T-helper 9 cell (primary cell): ENCODE data around the gene PDHX.
"Not testable (repeated sequence)": the region's sequence is repeated elsewhere in the genome, so short reads cannot be mapped to it uniquely, and the experiment has no call there.

ENCODE experiments used
- DNase-seq: peaks from one replicate; pipeline ENCODE4 v3.0.0-alpha.2; 2020
- total RNA-seq, 2 donors: gene quantifications; one replicate each; lab custom pipeline; 2026; lab: John Stamatoyannopoulos, UW

PDHX gene
- 24.4 to 29.0 reads per million in 2 donors for total RNA-seq

DNA sequence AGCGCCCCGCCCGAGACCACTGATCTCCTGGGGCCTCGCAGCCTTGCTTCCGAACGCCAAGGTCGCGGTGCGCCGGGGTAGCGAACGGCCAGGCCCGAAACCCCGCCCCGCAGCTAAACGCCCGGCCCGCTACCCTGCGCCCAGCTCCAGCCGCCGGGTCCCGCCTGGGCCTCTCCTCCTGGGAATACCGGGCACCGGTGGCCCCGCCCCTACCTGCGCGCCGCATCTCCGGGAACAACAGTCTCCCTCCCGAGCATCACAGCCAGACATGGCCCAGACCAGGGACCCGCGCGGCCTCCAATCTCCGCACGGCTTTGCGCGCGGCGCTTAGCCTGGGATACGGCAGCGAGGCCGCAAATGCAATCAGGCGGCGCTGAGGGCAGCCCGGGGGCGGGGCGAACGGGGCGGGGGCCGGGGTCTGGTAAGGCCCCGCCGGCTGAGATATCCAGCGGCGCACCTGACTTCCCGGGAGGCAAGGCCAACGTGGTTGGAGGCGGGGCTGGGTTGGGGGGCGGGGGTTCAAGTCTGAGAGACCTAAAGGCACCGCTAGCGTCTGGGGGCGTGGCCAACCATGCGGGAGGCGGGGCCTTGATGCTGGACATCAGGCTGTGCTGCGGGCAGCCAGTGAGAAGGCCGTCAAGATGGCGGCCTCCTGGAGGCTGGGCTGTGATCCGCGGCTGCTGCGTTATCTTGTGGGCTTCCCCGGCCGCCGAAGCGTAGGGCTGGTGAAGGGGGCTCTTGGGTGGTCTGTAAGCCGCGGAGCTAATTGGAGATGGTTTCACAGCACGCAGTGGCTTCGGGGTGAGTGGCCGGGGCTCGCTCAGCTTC is at the start of gene PDHX, which contains the start of gene APIP:
PDHX (plus strand) TSS at position 604 of the 828 bp plus-strand sequence; CDS start at position 642, 38 bp downstream.
APIP (minus strand) TSS at position 365 of the 828 bp plus-strand sequence; CDS start at position 270, 95 bp downstream.
- DNase-seq, result peak; percentile 97

DNA sequence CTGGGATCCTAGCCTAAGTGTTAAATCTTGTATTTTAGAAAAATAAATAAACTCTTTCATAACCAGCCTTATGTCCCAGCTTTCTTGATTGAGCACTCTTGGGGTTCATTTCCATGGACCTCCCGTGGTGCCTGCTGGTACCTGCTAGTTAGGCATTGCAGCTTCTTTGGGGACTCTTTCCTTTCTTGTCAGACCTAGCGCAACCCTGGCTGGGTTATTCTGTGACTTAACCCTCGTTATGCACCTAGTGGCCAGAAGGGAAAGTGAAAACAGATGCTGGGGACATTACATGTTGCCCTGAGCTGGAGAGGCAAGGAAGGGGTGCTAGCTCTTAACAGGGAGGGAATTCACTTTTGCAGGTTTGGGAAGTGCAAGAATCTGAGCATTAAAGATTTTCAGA is 47.0 kb upstream of the PDHX start:
- DNase-seq, result no peak

DNA sequence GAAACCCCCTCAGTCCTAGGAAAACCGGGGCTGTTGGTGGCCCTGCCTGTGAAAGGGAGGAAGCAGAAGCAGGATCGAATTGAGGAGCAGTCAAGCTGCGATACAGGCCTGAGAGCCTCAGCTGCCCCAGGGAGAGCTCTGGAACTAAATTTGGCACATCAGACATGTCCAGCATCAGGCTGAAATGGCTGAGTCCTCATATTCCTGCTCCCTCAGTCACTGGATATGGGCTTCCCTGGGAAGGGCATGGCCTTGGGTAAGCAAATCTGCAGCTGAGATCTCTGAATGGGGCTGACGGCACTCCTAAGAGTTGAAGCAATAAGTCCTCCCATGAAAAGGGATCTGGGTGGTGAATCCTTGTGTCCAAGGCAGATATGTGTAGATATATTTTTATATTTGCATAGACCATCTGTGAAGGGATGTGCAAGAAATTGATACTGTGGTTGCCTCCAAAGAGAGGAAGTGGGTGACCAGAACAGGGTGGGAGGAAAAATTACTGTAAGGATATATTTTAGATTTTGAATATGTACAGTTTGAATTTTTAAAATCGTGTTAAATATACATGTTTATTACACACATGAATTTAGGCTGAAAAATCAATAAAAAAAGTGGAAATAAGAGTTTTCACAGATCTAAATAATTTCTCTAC is 45.7 kb upstream of the PDHX start:
- DNase-seq, result no peak

DNA sequence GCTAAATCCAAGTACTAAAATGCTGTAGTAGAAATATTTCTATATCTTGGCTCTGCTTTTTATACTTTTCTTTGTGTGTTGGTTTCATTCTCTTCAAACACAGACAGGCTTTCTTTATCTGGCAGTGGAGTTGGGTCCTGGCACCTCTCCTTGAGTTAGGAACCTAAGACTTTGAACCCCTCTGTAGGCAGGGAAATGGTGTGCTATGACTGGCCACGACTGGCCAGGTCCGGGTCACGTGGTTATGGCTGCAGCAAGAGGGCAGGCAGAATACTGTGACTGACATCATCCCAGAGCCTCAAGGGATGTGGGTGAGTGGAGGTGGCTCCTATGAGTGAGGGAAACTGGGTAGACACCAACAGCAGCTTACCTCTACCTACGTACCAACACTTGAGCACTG is 42.2 kb upstream of the PDHX start:
- DNase-seq, result no peak

DNA sequence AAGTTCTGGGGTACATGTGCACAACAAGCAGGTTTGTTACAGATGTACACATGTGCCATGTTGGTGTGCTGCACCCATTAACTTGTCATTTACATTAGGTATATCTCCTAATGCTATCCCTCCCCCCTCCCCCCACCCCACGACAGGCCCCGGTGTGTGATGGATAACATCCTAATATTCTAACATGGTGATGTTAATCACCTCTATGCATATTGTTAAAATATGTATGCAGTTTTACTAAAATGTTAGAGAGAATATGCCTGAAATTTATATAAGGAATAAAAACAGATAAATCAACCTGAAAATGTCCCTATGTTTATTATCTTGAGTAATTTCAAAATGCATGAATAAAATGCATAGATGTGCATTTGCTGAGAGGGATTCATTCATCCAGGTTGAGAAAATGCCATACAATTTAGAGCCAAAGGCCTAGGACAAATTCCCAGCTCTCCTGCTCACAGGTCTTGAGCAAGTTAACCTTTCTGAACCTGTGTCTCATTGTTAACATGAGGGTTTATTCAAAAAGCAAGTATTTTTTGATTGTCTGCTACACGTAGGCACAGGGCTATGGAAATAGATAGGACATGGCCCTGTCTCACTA is 38.9 kb upstream of the PDHX start:
- no peak for DNase-seq

- no peak for DNase-seq
These were observed 34.5 kb upstream of the PDHX start for GRCh38 chr11:34881900-34882299.

DNA sequence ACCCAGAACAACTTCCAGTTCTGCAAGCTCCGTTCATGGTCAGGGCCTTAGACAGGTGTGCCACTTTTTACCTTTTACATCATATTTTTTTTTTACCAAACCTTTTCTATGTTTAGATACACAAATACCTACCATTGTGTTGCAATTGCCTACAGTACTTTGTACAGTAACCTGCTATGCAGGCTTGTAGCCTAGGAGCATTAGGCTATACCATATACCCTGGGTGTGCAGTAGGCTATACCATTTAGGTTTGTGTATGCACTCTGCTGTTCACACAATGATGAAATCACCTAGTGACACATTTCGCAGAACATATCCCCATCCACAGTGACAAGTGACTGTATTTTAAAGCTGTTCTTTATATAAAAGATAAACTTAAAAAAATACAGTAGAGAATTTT is 29.8 kb upstream of the PDHX start:
- no peak for DNase-seq

DNA sequence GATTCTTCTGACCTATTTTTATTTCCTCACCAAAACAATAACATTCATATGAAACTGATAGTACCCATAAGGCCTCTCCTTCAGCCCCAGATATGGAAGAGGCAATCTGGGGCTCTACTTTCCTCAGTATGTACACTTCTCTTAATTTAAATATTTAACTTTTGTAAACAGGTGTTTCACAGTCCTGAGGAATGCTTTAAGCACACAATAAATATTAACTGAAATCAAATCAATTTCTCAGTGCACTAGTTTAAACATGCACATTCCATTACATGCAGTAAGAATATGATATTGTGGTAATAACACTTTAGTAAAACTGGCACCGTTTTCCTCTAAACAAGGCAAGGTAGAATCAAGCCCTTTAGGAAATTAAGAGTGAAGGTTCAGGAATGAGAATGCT is 29.2 kb upstream of the PDHX start:
- DNase-seq, result no peak

DNA sequence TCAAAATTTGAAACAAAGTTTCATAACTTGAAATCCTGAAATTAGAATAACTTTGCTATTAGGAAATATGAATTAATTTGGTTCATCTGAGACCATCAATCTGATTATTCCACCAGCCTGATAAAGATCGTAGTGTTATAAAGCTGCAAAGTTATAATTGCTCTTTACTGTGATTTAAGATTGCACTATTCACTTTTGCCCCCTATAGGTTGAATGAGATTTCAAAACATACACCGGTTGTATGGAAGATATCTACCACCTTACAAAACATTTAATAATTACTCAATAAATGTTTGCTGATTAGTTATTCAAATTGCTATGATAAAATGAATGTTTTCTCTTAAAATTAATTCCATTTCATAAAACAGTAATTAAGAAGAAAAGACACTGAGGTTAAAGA is 26.3 kb upstream of the PDHX start:
- no peak for DNase-seq

DNA sequence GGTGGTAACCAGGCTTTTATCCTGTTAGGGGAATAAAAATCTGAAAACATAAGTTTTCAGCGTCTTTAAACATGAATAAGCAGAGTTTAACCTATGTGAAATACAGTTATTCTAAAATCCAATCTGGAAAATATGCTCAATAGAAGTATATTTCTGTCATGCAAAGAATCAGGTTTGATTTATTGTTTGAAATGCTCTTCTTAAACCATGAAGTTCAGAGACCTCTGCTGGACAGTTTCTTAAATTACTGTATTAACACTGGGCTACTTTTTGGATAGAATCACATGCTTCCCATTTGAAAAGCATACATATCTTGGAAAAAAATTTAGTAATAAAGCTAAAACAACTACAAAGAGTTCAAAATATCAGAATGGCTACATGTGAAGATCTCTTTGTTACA is 25.6 kb upstream of the PDHX start:
- no peak for DNase-seq

DNA sequence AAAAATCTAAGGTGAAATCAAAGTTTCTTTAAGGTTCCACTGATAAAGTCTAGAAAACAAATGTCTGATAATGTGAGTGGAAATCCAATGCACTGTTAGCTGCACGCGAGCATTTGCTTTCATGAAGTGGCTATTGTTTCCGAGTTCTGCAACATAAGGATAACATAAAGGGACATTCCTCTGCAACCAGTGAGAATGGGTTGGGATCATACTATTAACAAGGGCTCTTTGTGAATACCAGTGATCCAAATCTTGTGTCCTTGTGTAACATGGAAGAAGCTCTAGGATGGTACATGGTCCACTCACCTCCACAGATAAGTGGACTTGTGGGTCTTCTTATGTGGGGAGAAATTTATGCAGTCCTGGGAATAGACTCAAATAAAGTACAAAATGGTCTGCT is 24.8 kb upstream of the PDHX start:
- no peak for DNase-seq

GRCh38 chr11:34893416-34893815 is 23.0 kb upstream of the PDHX start:
- no peak for DNase-seq

GRCh38 chr11:34896191-34896590 is 20.2 kb upstream of the PDHX start:
- DNase-seq, result not testable (repeated sequence)

GRCh38 chr11:34897171-34897870 is 19.1 kb upstream of the PDHX start:
- no peak for DNase-seq

DNA sequence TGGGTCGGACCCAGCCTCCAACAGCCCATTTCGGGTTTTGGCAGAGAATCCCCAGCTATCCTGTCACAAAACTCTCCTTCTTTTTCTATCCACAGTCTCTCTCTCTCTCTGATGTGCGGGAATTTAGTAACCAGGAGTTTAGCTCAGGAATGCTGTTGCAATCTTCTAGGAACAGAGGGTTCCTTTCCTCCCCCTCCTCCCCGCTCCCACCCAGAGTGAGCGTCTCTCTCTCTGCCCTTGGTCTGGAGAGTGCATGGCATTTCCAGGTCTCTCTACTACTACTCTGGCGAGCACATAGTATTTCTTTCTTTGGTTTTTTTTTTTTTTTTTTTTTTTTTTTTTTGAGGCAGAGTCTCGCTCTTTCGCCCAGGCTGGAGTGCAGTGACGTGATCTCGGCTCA is 17.9 kb upstream of the PDHX start:
- DNase-seq, result no peak

- no peak for DNase-seq
These were observed 16.8 kb upstream of the PDHX start for GRCh38 chr11:34899633-34900016.

DNA sequence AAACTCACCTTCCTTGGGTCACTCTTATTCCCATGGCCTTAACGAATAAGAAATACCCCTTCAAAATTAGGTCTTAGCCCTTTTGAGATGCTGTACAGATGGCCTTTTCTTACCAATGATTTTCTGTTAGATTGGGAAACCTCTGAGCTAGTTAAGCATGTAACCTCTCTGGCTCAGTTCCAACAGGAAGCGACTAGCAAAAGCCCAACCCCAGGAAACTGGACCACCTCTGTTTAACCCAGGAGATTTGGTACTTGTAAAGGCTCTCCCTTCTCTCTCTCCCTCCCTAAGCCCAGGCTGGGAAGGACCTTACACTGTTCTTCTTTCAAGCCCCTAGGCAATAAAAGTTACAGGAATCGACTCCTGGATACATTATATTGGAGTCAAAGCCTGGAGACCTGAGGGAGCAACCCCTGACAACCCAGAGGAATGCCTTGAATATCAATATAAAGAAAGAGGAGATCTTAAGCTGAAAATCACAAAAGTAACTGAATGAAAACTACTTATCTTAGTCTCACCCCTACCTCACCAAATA is 11.9 kb upstream of the PDHX start:
- no peak for DNase-seq

DNA sequence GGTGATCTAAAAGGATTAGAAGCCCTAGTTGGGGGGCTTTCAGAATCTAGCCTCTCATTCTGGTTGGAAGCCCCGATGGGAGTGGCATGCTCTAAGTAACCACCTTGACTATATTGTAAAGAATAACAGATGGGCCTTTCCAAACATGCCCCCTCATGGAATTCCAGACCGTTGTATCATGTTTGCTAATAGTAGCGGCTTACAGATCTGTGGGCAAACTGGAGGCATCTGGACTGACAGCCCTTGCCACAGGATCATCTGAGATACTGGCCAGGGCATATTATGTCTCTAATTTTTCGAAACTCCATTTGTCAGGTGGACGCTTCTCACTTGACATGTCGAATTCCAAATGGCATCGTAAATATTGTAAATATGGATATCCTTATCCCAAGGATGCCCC is 10.8 kb upstream of the PDHX start:
- no peak for DNase-seq

DNA sequence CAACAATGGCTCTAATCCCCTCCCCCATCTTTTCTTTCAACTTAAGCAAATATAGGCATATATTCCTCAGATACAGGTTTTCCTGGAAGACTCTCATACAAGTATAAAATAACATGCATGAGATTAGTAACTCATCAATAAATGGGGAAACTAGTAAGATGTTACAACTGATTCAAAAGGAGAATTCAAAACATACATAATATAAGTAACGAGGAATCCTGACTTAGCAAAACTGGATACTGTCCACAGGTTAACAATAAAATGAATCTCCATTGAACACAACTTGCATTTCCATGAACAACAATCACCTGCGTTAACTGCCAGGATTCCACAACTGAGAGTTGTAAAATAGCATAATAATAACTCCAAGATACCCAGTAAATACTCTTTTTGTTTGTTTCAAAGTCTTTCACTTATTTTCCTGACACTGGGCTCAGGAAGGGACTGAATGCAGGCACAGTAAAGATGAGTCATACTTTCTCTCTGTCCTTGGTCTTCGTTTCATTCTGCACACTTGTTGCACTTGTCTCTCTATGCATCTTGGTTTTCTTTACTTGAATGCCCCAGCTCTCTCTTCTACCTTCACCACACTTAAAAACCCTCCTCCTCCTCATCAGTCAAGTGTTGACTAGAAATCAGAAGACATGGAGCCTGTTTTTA is 8.4 kb upstream of the PDHX start:
- DNase-seq, result no peak

DNA sequence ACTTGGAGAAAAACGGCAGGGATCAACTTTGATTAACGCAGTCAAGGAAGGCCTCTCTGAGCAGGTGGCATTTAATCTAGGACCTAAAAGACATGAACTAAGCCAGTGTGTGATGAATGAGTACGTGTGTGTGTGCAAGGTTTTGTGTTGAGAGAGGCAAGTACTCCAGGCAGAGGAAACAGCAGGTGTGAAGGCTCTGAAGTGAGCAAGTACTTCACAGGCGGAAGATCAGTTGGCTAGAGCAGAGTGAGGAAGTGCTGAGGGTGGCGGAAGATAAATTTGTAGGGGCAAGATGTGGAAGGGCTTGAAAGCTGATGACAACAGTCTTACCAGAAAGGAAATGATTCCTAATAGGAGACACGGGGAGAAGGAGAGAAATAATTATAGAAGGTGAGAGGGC is 7.0 kb upstream of the PDHX start:
- no peak for DNase-seq

GRCh38 chr11:34909955-34910354 is 6.5 kb upstream of the PDHX start:
- DNase-seq, result no peak

DNA sequence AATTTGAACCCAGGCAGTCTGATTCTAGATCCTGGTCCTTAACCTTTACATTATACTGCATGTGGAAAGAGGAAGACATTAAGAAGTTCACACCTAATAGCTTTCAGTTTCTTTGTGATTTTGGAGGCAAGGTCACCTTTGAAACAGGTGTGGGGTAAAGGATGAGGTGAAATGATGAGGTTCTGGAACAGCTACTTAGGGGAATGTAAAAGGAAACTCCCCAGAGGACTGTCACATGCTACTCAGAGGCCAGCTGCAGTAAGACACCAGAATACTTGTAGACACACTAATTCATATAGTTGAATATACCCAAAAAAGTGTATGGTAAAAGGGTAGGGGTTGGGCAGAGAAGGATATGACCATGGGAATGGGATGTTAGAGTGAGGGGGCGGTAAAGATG is 5.6 kb upstream of the PDHX start:
- DNase-seq, result no peak
